BE2C (cell line): ENCODE measurements around the gene SOAT2.
A peak's percentile ranks its signal among the peaks of the same experiment; 100 is the strongest.

ENCODE experiments used
- DNase-seq: peaks from one replicate; pipeline ENCODE4 v3.0.0-alpha.2; 2020
- H3K27me3 ChIP-seq: fragments of 250-450 bp; sonication (Bioruptor Pico); 2 replicates; pipeline ENCODE4 v1.5.1; 2020; ENCODE audit warnings: mild to moderate bottlenecking
- H3K36me3 ChIP-seq: fragments of 250-450 bp; sonication (Bioruptor Pico); 2 replicates; pipeline ENCODE4 v1.5.1; 2020; ENCODE audit warnings: mild to moderate bottlenecking
- H3K4me1 ChIP-seq: fragments of 250-450 bp; sonication (Bioruptor Pico); 2 replicates; pipeline ENCODE4 v1.5.1; 2020
- H3K4me3 ChIP-seq: 2 replicates; pipeline ENCODE4 v1.5.1; 2011; ENCODE audit warnings: low read depth, low read length
- H3K9me3 ChIP-seq: fragments of 250-450 bp; sonication (Bioruptor Pico); 2 replicates; pipeline ENCODE4 v1.5.1; 2020
- TF ChIP-seq, protein P1 (sequence below): IDR thresholded peaks from 2 replicates; pipeline ENCODE4 v1.5.1; 2012; ENCODE audit warnings: mild to moderate bottlenecking, low read depth, low read length

The SOAT2 gene

DNA sequence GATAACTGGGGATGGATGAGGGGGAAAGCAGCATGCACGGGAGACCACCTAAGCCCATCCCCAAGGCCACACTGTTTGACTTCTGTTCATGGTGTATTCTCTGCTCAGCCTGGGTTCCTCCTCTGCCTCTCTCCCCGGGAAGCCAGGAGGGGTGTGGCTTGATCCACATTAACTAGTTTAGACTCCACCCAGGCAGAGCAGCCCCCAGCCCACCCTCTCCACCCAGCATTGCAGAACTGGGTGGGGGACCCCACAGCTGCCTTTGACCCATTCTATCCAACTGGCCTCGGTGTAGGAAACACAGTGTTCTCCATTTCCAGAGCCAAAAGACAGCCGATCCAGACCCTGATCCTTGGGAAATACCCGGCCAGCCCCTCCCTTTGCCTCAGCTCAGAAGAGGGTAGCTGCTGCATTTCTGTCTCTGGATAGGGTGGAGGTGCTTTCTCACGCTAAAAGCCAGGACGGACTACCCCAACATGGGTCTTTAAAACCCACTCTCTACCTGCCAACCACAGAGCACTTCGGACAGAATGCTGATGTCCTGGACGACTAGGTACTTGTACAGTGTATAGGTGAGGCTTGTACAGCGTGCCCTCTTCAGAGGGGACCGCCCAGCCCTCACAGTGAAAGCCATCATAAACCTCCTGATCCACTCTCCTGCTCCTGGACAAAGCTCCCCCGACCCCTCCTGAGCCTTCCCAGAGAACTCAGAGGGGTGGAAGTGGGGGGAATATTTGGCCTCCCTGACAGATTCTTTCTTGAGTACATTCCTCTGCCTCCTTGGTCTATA lies 33.5 kb upstream of the SOAT2 start:
- TF ChIP-seq, protein P1, sequence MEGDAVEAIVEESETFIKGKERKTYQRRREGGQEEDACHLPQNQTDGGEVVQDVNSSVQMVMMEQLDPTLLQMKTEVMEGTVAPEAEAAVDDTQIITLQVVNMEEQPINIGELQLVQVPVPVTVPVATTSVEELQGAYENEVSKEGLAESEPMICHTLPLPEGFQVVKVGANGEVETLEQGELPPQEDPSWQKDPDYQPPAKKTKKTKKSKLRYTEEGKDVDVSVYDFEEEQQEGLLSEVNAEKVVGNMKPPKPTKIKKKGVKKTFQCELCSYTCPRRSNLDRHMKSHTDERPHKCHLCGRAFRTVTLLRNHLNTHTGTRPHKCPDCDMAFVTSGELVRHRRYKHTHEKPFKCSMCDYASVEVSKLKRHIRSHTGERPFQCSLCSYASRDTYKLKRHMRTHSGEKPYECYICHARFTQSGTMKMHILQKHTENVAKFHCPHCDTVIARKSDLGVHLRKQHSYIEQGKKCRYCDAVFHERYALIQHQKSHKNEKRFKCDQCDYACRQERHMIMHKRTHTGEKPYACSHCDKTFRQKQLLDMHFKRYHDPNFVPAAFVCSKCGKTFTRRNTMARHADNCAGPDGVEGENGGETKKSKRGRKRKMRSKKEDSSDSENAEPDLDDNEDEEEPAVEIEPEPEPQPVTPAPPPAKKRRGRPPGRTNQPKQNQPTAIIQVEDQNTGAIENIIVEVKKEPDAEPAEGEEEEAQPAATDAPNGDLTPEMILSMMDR, result no peak
- Histone ChIP-seq H3K4me1 (peaks cover 12% of the 10 kb centered on the region), H3K4me3 (no peak overlapping the region), H3K27me3 (no peaks in the 10 kb centered on the region), H3K36me3 (no peaks in the 10 kb centered on the region; the same call in 1 of the 2 replicates), H3K9me3 (no peaks in the 10 kb centered on the region)
- DNase-seq, result no peak

DNA sequence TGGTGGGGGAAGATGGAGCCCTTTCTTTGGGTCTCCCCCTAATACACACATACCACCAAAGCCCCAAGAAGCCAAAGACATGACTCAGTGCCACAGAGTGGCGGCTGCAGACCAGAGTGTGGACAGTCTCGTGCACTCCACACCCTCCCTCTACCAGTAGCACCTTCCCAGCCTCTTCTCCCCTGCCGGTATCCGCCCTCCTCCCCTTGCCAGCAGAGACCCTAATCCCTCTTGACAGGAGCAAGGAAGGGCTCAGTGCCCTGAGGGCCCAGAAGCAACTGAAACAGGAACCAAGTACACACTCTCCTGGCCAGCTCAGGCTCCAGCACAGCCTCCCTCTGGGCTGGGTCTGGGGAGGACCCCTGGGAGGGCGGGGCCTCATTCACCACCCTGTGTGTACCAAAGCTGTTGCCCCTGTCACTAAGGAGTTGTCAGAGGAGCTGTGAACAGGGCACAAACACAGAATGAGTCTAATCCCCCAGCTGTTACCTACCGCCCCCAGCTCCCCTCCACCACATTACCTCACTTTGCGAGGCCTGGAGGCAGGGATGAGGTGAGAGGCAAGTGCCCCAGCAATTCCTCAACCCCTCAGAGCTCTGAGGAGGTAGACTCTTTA lies 32.3 kb upstream of the SOAT2 start:
- Histone ChIP-seq H3K27me3 (no peaks in the 10 kb centered on the region), H3K4me3 (no peak overlapping the region), H3K9me3 (no peaks in the 10 kb centered on the region), H3K36me3 (no peaks in the 10 kb centered on the region; the same call in none of the 2 replicates), H3K4me1 (peaks cover 12% of the 10 kb centered on the region)
- no peak for DNase-seq
- TF ChIP-seq, protein P1, result no peak

DNA sequence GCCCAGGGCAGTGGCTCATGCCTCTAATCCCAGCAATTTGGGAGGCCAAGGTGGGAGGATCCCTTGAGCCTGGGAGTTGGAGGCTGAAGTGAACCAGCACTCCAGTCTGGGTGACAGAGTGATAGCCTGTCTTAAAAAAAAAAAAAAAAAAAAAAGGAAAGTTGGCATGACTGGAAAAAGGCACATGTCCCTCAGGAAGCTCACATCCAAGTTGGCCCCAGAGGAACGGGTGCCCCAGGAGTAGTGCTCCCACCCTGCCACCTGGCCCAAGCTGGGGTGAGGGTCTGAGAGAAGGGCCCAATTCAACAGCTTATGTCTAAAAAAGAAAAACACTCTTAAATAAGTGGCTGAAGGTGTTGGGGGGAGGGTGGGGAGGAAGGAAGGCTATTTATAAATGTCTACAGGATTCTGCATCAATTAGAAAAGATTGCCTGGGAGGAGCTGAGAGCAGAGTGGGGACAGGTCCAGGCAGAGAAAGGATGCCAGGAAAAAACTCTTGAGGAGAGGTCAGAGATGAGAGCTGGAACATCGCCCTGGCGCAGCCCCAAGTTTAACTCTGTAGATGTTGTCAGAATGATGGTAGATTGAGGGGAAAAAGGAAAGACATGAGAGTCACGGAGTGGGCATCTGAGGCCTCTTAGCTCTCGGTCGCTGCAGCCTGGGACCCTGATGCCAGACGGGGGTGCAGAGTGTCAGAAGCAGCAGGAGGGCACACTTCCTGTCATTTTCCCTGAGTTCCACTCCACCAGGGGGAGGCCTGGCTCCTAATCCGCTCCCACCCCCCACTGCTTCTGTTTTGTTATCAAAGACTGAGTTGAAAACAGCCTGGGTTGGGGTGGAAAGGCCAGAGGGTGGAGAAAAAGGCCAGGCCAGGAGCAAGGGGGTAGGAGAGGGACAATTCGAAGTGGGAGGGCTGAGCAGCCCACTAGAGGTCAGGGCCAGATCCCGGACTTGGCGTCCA lies 31.4 kb upstream of the SOAT2 start:
- DNase-seq, result no peak
- H3K4me3 ChIP-seq, result no peak overlapping the region
- H3K27me3 ChIP-seq, result no peaks in the 10 kb centered on the region
- no peaks in the 10 kb centered on the region for H3K9me3 ChIP-seq
- peaks cover 12% of the 10 kb centered on the region for H3K4me1 ChIP-seq
- TF ChIP-seq, protein P1, result peak; percentile 42
- no peaks in the 10 kb centered on the region; the same call in none of the 2 replicates for H3K36me3 ChIP-seq

DNA sequence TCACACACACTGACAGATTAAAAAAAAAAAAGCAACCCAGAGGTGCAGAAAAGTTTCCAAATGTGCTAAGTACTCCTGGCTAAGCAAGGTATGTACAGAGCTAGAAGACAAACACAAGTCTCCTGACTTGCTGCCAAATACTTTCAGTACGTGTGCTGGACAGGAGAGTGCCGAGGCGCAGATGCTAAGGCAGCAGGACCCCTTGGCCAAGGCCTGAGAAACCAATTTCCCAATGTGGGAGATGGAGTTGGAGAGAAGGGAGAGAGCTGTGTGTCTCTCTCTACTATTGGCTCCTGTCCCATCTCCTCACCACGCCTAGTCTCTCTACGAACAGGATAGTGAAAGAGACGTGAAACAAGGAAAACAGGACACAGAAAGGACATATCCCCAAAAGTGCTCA lies 29.4 kb upstream of the SOAT2 start:
- peaks cover 12% of the 10 kb centered on the region for H3K4me1 ChIP-seq
- no peak for DNase-seq
- no peak overlapping the region for H3K4me3 ChIP-seq
- no peaks in the 10 kb centered on the region for H3K9me3 ChIP-seq
- H3K27me3 ChIP-seq, result no peaks in the 10 kb centered on the region
- TF ChIP-seq, protein P1, result no peak
- no peaks in the 10 kb centered on the region; the same call in none of the 2 replicates for H3K36me3 ChIP-seq

DNA sequence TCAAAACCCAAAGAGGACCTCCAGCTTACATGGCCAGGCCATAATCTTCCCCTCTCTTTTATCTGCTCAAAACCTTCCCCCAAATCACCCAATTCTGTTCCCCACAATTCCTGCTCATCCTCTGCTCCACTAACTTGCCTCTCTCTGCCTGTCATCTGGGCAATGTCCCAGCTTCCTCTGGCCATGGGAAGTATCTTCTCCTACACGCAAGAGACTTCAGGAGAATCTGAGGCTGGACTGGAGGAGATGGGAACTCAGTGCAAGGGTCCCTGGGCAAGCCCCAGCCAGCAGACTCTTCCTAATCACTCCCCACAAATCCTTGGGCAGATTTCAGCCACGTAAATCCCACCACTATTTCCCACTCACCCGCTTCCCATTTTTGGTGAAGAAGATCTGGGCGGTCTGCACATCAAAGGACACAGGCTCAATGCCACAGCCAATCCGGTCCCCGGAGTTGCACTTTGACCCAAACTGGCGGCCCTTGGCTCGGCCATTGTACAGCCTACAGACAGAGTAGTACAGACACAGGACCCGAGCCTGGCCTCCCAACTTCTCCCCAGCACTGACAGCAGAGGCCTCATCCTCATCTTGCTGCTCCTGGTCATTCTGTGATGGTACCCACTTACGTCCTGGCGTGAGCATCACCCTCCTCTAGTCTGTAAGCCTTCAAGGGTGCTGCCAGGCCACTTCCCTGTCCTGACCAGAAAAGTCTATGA lies 28.8 kb upstream of the SOAT2 start:
- Histone ChIP-seq H3K4me1 (peaks cover 12% of the 10 kb centered on the region), H3K9me3 (no peaks in the 10 kb centered on the region), H3K27me3 (no peaks in the 10 kb centered on the region), H3K36me3 (no peaks in the 10 kb centered on the region; the same call in none of the 2 replicates), H3K4me3 (no peak overlapping the region)
- DNase-seq, result no peak
- TF ChIP-seq, protein P1, result no peak
